Tibial nerve (tissue), 4 donors: ENCODE data around the gene UVSSA. TPM values are rescaled to one million over a fixed set of nuclear protein-coding genes. Genes with fewer than 3 reads are reported as not detected.
"Not testable (repeated sequence)": the region's sequence is repeated elsewhere in the genome, so short reads cannot be mapped to it uniquely, and the experiment has no call there.

Experiments
- DNase-seq, 2 donors: peaks; one replicate each; pipeline ENCODE4 v3.0.0-alpha.2; 2019; ENCODE audit warnings: low spot score in 2 of 2
- H3K27ac ChIP-seq, 4 donors: fragments of 200-600 bp; sonication (generic) in 3 of 4; one replicate each; pipeline ENCODE4 v1.5.1; 2017 to 2019; ENCODE audit warnings: mild to moderate bottlenecking in 1 of 4
- H3K27me3 ChIP-seq, 2 donors: fragments of 200-600 bp; sonication (generic) in 1 of 2; one replicate each; pipeline versions ENCODE4 v1.5.1 to v1.6.0; 2017 to 2019
- H3K36me3 ChIP-seq, 3 donors: fragments of 200-600 bp; sonication (generic); one replicate each; pipeline ENCODE4 v1.5.1; 2018 to 2019
- H3K4me1 ChIP-seq, 4 donors: fragments of 200-600 bp; sonication (generic) in 3 of 4; one replicate each; pipeline ENCODE4 v1.5.1; 2017 to 2019
- H3K4me3 ChIP-seq, 4 donors: fragments of 200-600 bp; sonication (generic) in 3 of 4; one replicate each; pipeline ENCODE4 v1.5.1; 2017 to 2019; ENCODE audit warnings: mild to moderate bottlenecking in 1 of 4, moderate library complexity in 1 of 4
- H3K9me3 ChIP-seq, 4 donors: fragments of 200-600 bp; sonication (generic) in 3 of 4; one replicate each; pipeline ENCODE4 v1.5.1; 2017 to 2019
- CTCF ChIP-seq, 5 experiments: fragments of 200-600 bp in 3 of 5; fragments of 450-650 bp in 2 of 5; sonication (generic) in 3 of 5; IDR thresholded peaks; one replicate each; pipeline ENCODE4 v1.5.1; 2016 to 2019; ENCODE audit warnings: antibody characterized with exemption in 5 of 5, mild to moderate bottlenecking in 3 of 5, moderate library complexity in 2 of 5
- EP300 ChIP-seq, 2 donors: sonication (generic); formaldehyde crosslinking; IDR thresholded peaks; one replicate each; pipeline ENCODE4 v1.6.1; 2017; ENCODE audit warnings: antibody characterized with exemption in 2 of 2, mild to moderate bottlenecking in 1 of 2
- POLR2A ChIP-seq, 2 donors: fragments of 450-650 bp; IDR thresholded peaks; one replicate each; pipeline ENCODE4 v1.6.1; 2017; ENCODE audit warnings: antibody characterized with exemption in 2 of 2, mild to moderate bottlenecking in 2 of 2, moderate library complexity in 2 of 2
- WGBS, 2 donors: methylation state at CpG; one replicate each; pipeline ENCODE4 v1.1.5; 2018; 5-methylcytosine and 5-hydroxymethylcytosine counted together
- total RNA-seq, 4 donors: library from RNA; depleted of rRNA; stranded (reverse); fragments of >200 nt; gene quantifications; one replicate each; pipeline ENCODE4 v1.1.0, GENCODE V29; 2016

The UVSSA gene
- total RNA-seq, 4 donors from 2014 or later, result 29.8 to 72.0 (median 30.4) TPM

DNA sequence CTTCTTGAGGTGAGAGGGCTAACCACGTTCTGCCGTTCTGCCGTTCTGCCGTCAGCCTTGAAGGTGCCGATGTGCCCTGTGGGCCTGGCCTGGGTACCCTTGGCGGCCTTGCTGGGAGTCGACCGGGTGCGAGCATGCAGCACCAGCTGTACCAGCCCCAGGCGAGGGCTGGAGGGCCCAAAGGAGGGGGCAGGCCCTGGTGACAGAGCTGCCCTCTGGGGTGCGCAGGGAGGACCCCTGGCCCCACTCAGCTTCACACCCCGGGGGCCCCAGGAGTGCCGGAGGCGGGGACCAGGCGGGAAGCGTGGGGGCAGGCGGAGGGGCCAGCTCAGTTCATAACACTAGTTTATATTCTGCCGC lies 22.1 kb downstream of the UVSSA start:
- TF ChIP-seq CTCF (IDR thresholded peaks at IDR 0.05) (no peak), POLR2A (IDR thresholded peaks at IDR 0.05) (no peak), EP300 (IDR thresholded peaks at IDR 0.05) (no peak)
- WGBS, 2 donors, result 80 to 82% methylated on average over 8 to 12 of the region's 18 CpGs
- no peak overlapping the region for H3K27ac ChIP-seq
- no peaks in the 10 kb centered on the region for H3K9me3 ChIP-seq
- no peak for DNase-seq
- H3K4me3 ChIP-seq, result no peak overlapping the region
- H3K4me1 ChIP-seq, result peaks cover 0 to 5% (median 0%) of the 10 kb centered on the region in 4 donors
- H3K27me3 ChIP-seq, result no peaks in the 10 kb centered on the region
- peaks cover 0 to 84% (median 8%) of the 10 kb centered on the region in 3 donors for H3K36me3 ChIP-seq

- no peaks in the 10 kb centered on the region for H3K27me3 ChIP-seq
- peaks cover 0 to 87% (median 8%) of the 10 kb centered on the region in 3 donors for H3K36me3 ChIP-seq
- WGBS, 2 donors, result 87 to 89% methylated on average over 22 of the region's 22 CpGs
- no peak overlapping the region for H3K4me3 ChIP-seq
- H3K9me3 ChIP-seq, result no peaks in the 10 kb centered on the region
- no peak for TF ChIP-seq CTCF (IDR thresholded peaks at IDR 0.05)
- TF ChIP-seq EP300 (IDR thresholded peaks at IDR 0.05), result no peak
- TF ChIP-seq POLR2A (IDR thresholded peaks at IDR 0.05), result no peak
- no peak overlapping the region for H3K27ac ChIP-seq
- peaks cover 0 to 5% (median 0%) of the 10 kb centered on the region in 4 donors for H3K4me1 ChIP-seq
- no peak for DNase-seq
Observed at GRCh38 chr4:1369479-1370079, 22.6 kb downstream of the UVSSA start.

DNA sequence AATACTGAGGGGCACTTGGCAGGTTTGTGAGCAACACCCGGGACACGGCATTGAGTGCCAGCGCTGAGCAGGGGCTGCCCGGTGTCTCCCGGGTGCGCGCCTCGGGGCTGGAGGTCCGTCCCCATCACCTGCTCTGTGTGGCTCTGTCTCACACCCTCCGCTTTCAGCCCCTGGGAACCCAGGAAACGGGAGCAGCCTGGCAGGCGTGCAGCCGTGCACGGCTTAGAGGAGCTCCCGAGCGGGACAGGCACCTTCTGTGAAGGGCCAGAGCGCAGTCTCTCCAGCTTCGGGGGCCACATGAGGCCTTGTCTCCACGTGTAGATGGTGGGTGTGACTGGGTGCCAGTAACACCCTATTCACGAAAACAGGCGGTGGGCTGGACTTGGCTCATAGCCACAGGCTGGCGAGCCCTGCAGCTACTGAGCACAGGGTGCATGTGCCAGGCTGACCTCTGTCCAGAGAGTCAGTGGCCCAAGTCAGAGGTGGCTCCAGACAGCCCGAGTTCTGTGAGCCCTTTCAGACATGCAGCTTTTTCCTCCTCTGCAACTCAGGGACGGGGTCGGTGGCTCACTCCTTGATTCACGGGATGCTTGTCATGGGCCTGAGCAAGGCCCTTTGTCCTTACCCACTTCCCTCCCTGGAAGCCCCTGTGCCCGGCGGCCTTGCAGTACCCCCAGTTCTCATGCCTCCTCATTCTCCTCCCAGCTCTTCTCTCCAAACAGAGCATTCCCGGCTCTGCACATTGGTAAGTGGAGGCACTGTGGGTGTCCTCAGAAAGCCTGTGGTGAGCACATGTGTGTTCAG lies 23.5 kb downstream of the UVSSA start:
- Histone ChIP-seq H3K27me3 (no peaks in the 10 kb centered on the region), H3K27ac (no peak overlapping the region), H3K4me3 (no peak overlapping the region), H3K36me3 (peaks cover 0 to 87% (median 11%) of the 10 kb centered on the region in 3 donors), H3K9me3 (no peaks in the 10 kb centered on the region), H3K4me1 (peaks cover 0 to 5% (median 0%) of the 10 kb centered on the region in 4 donors)
- no peak for DNase-seq
- 72 to 81% methylated on average over 23 to 25 of the region's 29 CpGs for WGBS, 2 donors
- TF ChIP-seq CTCF (IDR thresholded peaks at IDR 0.05) (no peak), EP300 (IDR thresholded peaks at IDR 0.05) (no peak), POLR2A (IDR thresholded peaks at IDR 0.05) (no peak)

DNA sequence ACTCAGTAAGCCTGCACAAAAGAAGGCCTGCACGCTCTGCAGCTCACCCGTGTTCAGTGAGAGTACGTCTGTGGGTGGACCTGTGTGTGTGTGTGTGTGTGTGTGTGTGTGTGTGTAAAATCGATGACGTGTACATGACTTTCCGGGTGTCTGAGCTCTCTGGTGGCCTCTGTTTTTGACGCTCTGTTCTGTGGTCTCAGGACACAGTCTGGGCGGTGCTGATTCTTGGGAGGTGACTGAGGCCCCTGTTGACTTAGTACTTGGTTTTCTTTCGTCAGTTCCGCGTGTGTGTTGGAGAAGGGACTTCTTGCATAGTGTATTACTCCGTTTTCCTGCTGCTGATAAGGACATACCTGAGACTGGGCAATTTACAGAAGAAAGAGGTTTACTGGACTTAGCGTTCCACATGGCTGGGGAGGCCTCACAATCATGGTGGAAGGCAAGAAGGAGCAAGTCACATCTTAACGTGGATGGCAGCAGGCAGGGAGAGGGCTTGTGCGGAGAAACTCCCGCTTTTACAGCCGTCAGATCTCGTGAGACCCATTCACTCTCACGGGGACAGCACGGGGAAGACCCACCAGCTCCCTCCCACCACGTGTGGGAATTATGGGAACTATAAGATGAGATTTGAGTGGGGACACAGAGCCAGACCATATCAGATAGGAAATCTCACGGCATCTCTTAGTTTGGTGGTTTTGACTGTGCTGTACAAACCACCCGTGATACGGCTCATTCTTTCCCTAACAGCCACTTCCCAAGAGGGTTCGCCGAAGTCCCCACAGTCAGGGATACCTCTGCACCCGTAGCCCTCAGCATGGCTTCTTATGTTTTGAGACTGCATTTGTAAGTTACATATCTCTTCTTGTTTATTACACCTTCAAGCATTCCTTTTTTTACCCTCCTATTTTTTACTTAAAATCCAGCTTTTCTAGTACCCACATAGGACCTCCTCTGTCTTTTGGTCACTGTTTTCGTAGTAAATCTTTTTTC lies 24.5 kb downstream of the UVSSA start:
- H3K36me3 ChIP-seq, result peaks cover 0 to 87% (median 14%) of the 10 kb centered on the region in 3 donors
- H3K27ac ChIP-seq, result no peak overlapping the region
- 91 to 94% methylated on average over 27 to 28 of the region's 28 CpGs for WGBS, 2 donors
- DNase-seq, result no peak
- no peaks in the 10 kb centered on the region for H3K9me3 ChIP-seq
- H3K27me3 ChIP-seq, result no peaks in the 10 kb centered on the region
- H3K4me3 ChIP-seq, result no peak overlapping the region
- TF ChIP-seq POLR2A (IDR thresholded peaks at IDR 0.05) (no peak), CTCF (IDR thresholded peaks at IDR 0.05) (no peak), EP300 (IDR thresholded peaks at IDR 0.05) (no peak)
- peaks cover 0 to 5% (median 0%) of the 10 kb centered on the region in 4 donors for H3K4me1 ChIP-seq

DNA sequence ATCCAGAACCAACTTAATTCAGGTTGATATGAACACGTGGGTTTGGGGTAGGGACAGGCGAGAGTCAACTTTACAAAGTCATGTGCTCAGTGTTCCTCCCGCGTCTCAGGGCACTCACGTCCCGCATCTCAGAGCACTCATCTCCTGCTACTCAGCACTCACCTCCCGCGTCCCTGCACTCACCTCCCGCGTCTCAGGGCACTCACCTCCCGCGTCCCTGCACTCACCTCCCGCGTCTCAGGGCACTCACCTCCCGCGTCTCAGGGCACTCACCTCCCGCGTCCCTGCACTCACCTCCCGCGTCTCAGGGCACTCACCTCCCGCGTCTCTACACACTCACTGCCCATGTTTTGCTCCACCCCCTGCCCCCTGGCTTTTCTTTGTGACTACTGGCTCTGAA lies 25.6 kb downstream of the UVSSA start:
- DNase-seq, H3K27me3 ChIP-seq, H3K4me1 ChIP-seq, H3K4me3 ChIP-seq, H3K9me3 ChIP-seq, H3K27ac ChIP-seq: not testable (repeated sequence)
- WGBS, 2 donors, result 89 to 98% methylated on average over 14 to 22 of the region's 22 CpGs
- peaks cover 0 to 87% (median 11%) of the 10 kb centered on the region in 3 donors for H3K36me3 ChIP-seq
